Heart right ventricle (tissue), 16 donors: ENCODE measurements around the gene TFG. TPM values are rescaled to one million over a fixed set of nuclear protein-coding genes. Genes with fewer than 3 reads are reported as not detected.

Source experiments
- ATAC-seq, 8 donors: fragments of 200-7000 bp; cut with Tn5 transposase; one replicate each; pipeline ENCODE4 v1.9.1; 2020; ENCODE audit warnings: mild to moderate bottlenecking in 8 of 8, moderate library complexity in 8 of 8, moderate number of reproducible peaks in 1 of 8
- DNase-seq, 2 donors: peaks; one replicate each; pipeline ENCODE4 v3.0.0-alpha.2; 2020
- H3K27ac ChIP-seq, 10 donors: fragments of 200-600 bp; sonication (generic) in 2 of 10; one replicate each; pipeline versions ENCODE4 v1.5.0 to v1.8.0; 2020 to 2022; ENCODE audit warnings: mild to moderate bottlenecking in 3 of 10
- H3K27me3 ChIP-seq, 7 donors: fragments of 200-600 bp; one replicate each; pipeline ENCODE4 v1.8.0; 2021 to 2022; ENCODE audit warnings: mild to moderate bottlenecking in 2 of 7
- H3K36me3 ChIP-seq, 9 donors: fragments of 200-600 bp; sonication (generic) in 1 of 9; one replicate each; pipeline versions ENCODE4 v1.5.0 to v1.8.0; 2020 to 2022; ENCODE audit warnings: mild to moderate bottlenecking in 2 of 9
- H3K4me1 ChIP-seq, 9 donors: fragments of 200-600 bp; sonication (generic) in 1 of 9; one replicate each; pipeline versions ENCODE4 v1.5.0 to v1.8.0; 2020 to 2022; ENCODE audit warnings: mild to moderate bottlenecking in 4 of 9
- H3K4me3 ChIP-seq, 10 donors: fragments of 200-600 bp; sonication (generic) in 2 of 10; one replicate each; pipeline versions ENCODE4 v1.5.0 to v1.8.0; 2020 to 2022; ENCODE audit warnings: mild to moderate bottlenecking in 7 of 10, moderate library complexity in 2 of 10
- H3K9me3 ChIP-seq, 11 donors: fragments of 200-600 bp in 10 of 11; sonication (generic) in 2 of 11; one replicate each; pipeline versions ENCODE4 v1.5.0 to v1.8.0; 2013 to 2022; ENCODE audit warnings: mild to moderate bottlenecking in 2 of 11, control low read depth in 1 of 11, moderate library complexity in 1 of 11
- WGBS, 2 donors: extraction: QIAGEN DNeasy Blood & Tissue Kit; methylation state at CpG; one replicate each; pipeline ENCODE4 v1.1.7; 2013; ENCODE audit warnings: inconsistent platforms in 1 of 2; 5-methylcytosine and 5-hydroxymethylcytosine counted together
- intact Hi-C, 10 donors: fragments of 100-400 bp; cut with DNase I; formaldehyde crosslinking; loops; one replicate each; pipeline versions ENCODE4 v1.11.1 to v1.14.2; 2022
- polyA plus RNA-seq, 2 donors: library from polyadenylated mRNA; stranded (reverse); fragments of 200-250 nt; gene quantifications; one replicate each; pipeline ENCODE4 v1.2.3, GENCODE V29; 2013
- total RNA-seq, 10 donors: library from RNA; stranded (reverse); fragmentation: NEBNext Ultra II Directional in 3 of 10; extraction: Animal tissue kit (Norgen Biotek cat#: 25700) in 3 of 10; gene quantifications; one replicate each; pipeline versions ENCODE4 v1.2.1 to v1.2.4, GENCODE V29; 2021 to 2023
- TF ChIP-seq, protein P1 (sequence below), 9 donors: fragments of 200-600 bp; sonication (generic) in 2 of 9; IDR thresholded peaks; one replicate each; pipeline versions ENCODE4 v1.5.0 to v1.8.0; 2021 to 2022; ENCODE audit warnings: antibody characterized with exemption in 9 of 9, mild to moderate bottlenecking in 5 of 9, moderate library complexity in 1 of 9
- donor health status: Arrhythmogenic right ventricular cardiomyopathy.
- donor health status: ischemic (EF 13 %, LVEDD 7.1; RV severe dilation, severe dysfunction).
- donor health status: healthy with polysubstance abuse.
- donor health status: DM: no; HTN: yes; CAD: no.
- donor health status: DM: no; HTN: no; CAD: no.
- donor health status: ischemic (EF 25% LVEDD 6.9; RV normal size, moderate dysfunction).
- donor health status: ischemic (EF 25% LVEDD 5.7; RV mildly dilated, moderate dysfunction).
- donor health status: healthy.
- donor health status: DM: yes; HTN: yes; CAD: no.
- donor health status: Ischemic cardiomyopathy.
- donor health status: ischemic (EF 35%, LVEDD 5.7; RV mildly dilated, moderate dysfunction).
- donor health status: nonischemic (EF 11% LVEDD 7.7; RV severe dilation, severe dysfunction).
- donor health status: DM: yes; HTN: yes; CAD: no.
- donor health status: PGD.
- donor health status: ischemic (EF 29% LVEDD 5.4; RV normal size, mild dysfunction).
- donor health status: nonischemic (EF 23%, LVEDD 6.1; RV moderate dilation, normal function).

The TFG gene
- total and polyA plus RNA-seq, 12 donors: 44.6 to 98.4 (median 92.4) TPM

DNA sequence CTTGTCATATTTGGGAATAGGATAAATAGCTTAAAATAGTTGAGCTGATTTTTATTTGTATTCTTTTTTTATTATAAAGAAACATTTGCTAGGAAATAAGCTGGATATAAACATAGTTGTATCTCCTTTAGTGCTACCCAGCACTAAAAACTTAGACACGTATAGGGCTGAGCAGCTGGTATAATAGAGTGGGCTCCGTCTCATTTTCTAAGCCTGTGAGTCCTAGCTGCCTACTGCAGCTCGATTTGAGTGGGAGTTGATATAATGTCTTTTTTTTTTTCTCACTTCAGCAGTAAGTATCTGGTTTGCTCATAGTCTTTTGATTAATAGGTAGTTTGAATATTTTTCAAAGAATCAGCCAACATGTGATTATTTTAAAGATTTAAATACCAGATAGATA is 34.2 kb downstream of the TFG start:
- Histone ChIP-seq H3K27me3 (no peaks in the 10 kb centered on the region), H3K4me1 (peaks cover 0 to 21% (median 4%) of the 10 kb centered on the region in 9 donors), H3K36me3 (peaks cover 0 to 100% (median 32%) of the 10 kb centered on the region in 9 donors), H3K4me3 (no peak overlapping the region), H3K9me3 (no peaks in the 10 kb centered on the region), H3K27ac (no peak overlapping the region)
- intact Hi-C loops: no loop called here
- WGBS, 2 donors: 92% methylated on average over 3 of the region's 3 CpGs
- ATAC-seq (no peak), DNase-seq (no peak)
- TF ChIP-seq, protein P1, sequence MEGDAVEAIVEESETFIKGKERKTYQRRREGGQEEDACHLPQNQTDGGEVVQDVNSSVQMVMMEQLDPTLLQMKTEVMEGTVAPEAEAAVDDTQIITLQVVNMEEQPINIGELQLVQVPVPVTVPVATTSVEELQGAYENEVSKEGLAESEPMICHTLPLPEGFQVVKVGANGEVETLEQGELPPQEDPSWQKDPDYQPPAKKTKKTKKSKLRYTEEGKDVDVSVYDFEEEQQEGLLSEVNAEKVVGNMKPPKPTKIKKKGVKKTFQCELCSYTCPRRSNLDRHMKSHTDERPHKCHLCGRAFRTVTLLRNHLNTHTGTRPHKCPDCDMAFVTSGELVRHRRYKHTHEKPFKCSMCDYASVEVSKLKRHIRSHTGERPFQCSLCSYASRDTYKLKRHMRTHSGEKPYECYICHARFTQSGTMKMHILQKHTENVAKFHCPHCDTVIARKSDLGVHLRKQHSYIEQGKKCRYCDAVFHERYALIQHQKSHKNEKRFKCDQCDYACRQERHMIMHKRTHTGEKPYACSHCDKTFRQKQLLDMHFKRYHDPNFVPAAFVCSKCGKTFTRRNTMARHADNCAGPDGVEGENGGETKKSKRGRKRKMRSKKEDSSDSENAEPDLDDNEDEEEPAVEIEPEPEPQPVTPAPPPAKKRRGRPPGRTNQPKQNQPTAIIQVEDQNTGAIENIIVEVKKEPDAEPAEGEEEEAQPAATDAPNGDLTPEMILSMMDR (IDR thresholded peaks at IDR 0.05): no peak

DNA sequence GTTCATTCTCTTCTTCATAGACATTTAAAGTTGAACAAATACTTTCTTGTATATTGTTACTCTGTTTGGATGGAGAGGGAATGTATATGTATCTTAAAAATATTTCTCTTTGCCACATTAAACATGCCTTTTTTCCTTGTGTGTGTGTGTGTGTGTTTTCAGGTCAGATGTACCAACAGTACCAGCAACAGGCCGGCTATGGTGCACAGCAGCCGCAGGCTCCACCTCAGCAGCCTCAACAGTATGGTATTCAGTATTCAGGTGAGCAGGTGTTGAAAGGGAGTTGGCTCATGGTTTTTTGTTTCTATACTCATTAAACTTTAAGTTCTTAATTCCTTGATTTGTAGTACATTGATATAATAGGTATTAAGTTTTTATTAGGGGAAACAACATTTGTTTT is 35.4 kb downstream of the TFG start:
- Histone ChIP-seq H3K4me1 (peaks cover 0 to 14% (median 0%) of the 10 kb centered on the region in 9 donors), H3K4me3 (no peak overlapping the region), H3K9me3 (no peaks in the 10 kb centered on the region), H3K27me3 (no peaks in the 10 kb centered on the region), H3K27ac (peak overlapping the region in 1 of 10 donors; percentile 3), H3K36me3 (peaks cover 0 to 100% (median 36%) of the 10 kb centered on the region in 9 donors)
- WGBS, 2 donors: 96 to 100% methylated on average over 2 of the region's 2 CpGs
- intact Hi-C loops: no loop called here
- ATAC-seq (no peak), DNase-seq (no peak)
- TF ChIP-seq, protein P1 (IDR thresholded peaks at IDR 0.05): no peak

DNA sequence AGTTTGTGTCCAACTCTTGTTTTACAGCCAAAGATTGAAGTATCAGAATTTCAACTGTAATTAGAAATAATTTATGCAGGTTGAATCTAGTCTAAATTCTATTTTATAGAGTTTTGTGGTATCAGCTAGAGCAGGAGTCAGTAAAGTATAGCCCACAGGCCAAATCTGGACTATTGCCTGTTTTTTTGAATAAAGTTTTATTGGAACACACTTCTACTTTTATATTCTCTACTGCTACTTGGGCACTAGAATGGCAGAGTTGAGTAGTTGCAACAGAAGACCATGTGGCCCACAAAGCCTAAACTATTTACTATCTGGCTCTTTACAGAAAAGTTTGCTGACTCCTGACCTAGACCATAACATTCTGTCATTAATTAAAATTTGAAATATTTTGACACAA is 36.3 kb downstream of the TFG start:
- intact Hi-C loops: no loop called here
- Histone ChIP-seq H3K4me3 (no peak overlapping the region), H3K36me3 (peaks cover 0 to 100% (median 40%) of the 10 kb centered on the region in 9 donors), H3K4me1 (peaks cover 0 to 14% (median 0%) of the 10 kb centered on the region in 9 donors), H3K27ac (peak overlapping the region in 4 of 10 donors; percentile 7 to 43 (median 24)), H3K27me3 (no peaks in the 10 kb centered on the region), H3K9me3 (no peaks in the 10 kb centered on the region)
- DNase-seq (no peak), ATAC-seq (no peak)
- TF ChIP-seq, protein P1 (IDR thresholded peaks at IDR 0.05): no peak

DNA sequence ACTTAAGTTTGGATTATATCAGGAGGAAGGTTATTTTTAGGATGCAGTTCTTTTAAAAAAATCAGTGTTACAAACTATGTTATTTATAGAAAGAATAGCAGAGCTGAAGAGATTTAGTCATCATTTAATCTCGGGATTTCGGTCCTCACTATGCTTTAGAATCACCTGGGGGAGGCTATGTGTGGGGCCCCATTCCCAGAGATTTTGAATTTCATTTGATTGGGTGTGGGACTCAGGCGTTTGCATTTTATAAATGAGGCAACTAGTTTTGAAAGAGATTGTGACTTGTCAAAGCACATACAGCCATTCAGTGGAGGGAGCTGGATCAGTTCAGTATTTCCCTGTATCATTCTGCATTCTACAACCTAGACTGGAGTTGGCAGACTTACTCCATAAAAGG is 36.8 kb downstream of the TFG start:
- Histone ChIP-seq H3K4me1 (peaks cover 0 to 12% (median 0%) of the 10 kb centered on the region in 9 donors), H3K36me3 (peaks cover 0 to 100% (median 40%) of the 10 kb centered on the region in 9 donors), H3K27ac (peak overlapping the region in 5 of 10 donors; percentile 7 to 43 (median 32)), H3K27me3 (no peaks in the 10 kb centered on the region), H3K4me3 (no peak overlapping the region), H3K9me3 (no peaks in the 10 kb centered on the region)
- TF ChIP-seq, protein P1 (IDR thresholded peaks at IDR 0.05): no peak
- ATAC-seq (peak in 3 of 8 donors; percentile 53 to 79 (median 69)), DNase-seq (no peak)
- WGBS, 2 donors: 51 to 57% methylated on average over 3 of the region's 3 CpGs
- intact Hi-C loops: no loop called here
